Activated CD4-positive, alpha-beta T cell treated with anti-CD3 and anti-CD28 coated beads, Interleukin-2, Interleukin-4, amounts not matched to agents 100 ng/mL and 50 ng/mL, durations not matched to agents 16 hours and 8 hours (primary cell): Measurements from ENCODE around the gene MGAT4B.
A peak's percentile ranks its signal among the peaks of the same experiment; 100 is the strongest.

Experiments used
- DNase-seq: peaks from one replicate; pipeline ENCODE4 v3.0.0-alpha.2; 2020; ENCODE audit warnings: low spot score

The MGAT4B gene

DNA sequence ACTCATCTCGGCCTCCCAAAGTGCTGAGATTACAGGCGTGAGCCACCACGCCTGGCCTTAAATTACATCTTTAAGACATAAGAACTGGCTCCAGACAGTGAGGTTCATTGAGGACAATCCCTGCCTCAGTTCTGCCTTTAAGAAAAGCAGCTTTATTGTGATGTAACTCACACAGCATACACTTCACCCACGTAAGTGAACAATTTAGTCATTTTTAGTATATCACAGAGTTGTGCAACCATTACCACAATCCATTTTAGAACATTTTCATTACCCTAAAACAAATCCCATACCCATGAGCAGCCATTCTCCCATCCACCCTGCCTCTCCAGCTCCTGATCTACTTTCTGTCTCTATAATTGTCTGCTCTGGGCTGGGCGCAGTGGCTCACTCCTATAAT lies 36.9 kb downstream of the MGAT4B start:
- no peak for DNase-seq

DNA sequence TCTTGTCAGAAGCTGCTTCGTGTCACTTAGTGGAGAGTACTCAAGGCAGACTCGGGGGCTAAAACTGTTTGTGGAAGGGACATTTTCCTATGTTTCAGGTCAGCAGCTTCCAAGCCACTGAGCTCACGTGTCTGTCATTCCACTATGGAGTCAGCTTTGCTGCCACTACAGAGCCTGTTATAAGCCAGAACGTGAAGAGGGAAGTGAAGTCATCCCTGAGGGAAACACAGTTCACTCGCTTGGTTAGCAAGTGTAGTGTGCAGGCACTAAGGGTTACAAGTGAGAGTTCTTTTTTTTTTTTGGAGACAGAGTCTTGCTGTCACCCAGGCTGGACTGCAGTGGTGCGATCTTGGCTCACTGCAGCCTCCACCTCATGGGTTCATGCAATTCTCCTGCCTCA lies 37.4 kb downstream of the MGAT4B start:
- DNase-seq = no peak

DNA sequence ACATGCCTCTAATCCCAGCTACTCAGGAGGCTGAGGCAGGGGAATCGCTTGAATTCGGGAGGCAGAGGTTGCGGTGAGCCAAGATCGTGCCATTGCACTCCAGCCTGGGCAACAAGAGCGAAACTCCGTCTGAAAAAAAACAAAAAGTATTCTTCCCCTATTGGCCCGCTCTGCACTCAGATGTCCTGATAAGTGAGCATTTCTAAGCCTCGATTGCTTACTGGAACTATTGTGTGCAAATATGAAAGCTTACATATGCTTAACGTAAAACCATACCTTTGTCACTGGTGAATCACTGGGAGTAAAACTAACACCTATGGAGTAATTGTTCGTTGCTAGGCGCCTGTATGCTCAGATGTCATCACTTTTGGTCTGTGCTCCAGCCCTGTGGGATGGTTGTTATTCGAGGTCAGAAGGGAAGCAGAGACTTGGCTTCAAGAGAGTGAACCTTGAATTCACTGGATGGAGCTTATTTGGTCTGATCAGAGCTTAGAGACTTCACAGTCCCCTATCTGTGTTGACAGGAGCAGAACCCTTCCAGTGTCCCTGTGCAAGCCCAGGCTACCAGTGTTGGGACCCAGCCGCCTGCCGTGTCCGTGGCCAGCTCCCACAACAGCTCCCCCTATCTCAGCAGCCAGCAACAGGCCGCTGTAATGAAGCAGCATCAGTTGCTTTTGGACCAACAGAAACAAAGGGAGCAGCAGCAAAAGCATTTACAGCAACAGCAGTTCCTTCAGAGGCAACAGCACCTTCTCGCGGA lies 38.2 kb downstream of the MGAT4B start:
- DNase-seq = no peak

DNA sequence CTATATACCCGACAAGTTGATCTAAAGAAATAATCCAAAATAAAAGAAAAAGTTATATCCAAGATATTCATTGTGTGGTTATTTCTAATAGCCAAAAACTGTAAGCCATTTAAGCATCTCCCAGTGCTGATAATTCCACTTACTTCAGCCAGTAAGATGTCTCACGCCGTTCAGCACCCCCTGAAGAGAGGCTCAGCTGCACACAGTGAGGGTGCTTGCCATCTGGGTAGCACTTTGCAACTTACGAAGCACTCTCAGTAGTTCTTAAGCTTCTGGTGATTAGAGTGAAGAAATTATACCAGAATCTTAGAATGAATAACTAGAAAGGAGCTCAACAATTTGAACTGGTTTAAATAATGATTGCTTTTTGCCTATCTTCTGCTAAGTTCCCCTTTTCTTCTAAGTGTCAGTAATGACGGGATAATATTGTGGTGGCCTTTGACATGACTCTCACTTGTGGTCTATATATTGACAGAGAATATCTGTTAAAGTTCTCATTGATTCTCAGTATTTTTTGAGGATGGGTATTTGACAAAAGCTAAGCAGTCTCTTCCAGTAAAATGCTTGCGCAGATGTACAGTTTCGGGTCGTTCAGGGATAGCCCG lies 39.1 kb downstream of the MGAT4B start:
- DNase-seq = no peak

DNA sequence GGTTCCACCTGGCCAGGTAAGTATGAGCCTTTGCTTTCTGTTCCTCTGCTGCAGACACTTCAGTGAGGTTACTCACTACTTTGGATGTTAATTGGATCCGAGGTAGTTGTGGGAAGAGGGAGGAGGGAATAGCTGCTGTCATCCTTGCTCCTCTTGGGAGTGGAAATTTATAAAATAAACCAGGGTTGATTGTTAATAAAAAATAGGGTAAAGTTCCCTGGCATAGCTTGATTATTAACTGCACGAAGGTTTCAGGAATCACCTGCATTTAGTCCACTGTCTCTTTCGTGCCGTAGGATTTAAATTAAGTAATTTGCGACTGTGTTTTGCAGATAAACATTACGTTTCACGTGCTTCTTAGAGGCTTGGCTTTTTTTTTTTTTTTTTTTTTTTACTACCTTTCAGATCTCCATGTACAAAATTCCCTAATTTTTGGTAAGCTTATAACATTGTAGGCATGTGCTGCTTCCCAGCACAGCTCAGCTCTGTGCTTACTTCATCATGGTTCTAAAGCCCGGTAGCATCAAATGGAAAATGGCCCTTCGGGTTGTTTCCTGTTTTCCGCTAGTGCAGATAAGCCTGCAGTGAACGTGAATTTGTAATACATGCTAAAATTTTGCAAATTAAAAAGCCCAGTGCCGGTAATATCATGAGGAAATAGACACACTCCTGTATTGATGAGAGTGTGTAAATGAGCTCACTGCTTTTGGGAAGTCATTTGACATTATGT lies 39.8 kb downstream of the MGAT4B start:
- no peak for DNase-seq

DNA sequence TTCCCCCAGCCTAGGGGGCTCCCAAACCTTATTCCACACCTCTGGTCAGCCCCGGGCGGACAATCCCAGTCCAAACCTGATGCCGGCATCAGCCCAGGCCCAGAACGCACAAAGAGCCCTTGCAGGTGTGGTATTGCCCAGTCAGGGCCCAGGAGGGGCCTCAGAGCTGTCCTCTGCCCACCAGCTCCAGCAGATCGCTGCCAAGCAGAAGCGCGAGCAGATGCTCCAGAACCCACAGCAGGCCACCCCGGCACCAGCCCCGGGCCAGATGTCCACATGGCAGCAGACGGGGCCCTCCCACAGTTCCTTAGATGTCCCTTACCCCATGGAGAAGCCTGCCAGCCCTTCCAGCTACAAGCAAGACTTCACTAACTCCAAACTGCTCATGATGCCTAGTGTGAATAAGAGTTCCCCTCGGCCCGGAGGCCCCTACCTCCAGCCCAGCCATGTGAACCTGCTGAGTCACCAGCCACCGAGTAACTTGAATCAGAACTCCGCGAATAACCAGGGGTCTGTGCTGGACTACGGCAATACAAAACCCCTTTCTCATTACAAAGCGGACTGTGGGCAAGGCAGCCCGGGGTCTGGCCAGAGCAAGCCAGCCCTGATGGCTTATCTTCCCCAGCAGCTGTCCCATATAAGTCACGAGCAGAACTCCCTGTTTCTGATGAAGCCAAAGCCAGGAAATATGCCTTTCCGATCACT lies 40.5 kb downstream of the MGAT4B start:
- DNase-seq = no peak

DNA sequence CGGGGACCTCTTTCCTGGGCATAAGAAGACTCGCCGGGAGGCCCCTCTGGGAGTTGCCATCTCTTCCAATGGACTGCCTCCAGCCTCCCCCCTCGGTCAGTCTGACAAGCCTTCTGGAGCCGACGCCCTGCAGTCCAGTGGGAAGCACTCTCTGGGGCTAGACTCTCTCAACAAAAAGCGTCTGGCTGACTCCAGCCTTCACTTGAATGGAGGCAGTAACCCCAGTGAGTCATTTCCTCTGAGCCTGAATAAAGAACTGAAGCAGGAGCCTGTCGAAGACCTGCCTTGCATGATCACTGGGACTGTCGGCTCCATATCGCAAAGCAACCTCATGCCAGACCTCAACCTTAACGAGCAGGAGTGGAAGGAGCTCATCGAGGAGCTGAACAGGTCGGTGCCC lies 41.3 kb downstream of the MGAT4B start:
- DNase-seq = no peak

DNA sequence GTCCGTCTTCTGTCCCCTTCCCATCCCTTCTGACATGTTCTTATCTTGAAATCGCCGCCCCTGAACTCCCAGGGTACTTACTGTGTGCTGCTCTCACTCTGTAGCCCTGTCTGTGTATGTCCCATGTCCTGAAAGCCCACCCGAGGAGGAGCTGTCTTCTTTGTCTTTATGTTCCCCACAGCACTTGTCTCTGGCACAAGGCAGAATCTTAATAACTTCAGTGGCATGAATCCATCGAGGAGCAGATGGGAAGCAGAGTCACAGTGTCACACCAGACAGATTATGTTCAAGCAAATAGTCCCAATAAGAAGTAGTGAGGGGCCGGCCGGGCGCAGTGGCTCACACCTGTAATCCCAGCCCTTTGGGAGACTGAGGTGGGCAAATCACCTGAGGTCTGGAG lies 42.6 kb downstream of the MGAT4B start:
- DNase-seq = no peak

DNA sequence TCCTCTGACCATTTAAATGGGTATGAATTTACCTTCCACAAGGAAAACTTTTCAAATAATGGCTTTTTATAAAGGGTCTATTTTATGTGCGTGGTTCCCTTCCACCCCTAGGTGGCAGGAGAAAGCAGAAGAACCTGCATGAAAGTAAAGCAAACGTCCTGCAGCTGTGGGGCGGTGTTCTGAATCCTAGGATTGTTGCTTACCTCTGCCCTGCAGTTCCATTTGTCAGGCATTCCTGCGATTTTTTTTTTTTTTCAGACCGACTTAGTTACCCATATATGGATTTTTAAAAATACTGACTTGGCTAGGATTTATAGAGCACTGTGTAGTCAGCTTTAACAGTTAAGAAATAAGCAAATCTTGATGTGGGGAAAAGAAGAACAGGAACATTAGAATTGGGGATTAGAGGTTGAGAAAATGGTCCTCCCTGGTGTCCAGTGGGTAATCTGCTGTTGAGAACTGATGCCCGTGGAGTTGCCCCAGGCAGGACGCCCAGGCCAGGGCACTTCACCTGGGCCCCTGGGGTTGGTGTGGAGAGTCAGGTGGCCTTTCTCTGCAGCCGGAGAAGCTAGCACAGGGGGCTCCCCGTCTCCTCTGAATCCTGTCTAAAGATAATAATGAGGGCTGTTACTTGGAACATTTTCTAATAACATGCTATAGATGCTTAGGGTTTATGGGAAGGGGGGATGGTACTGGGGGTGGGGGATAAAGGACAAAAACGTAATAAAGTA lies 43.3 kb downstream of the MGAT4B start:
- DNase-seq = peak; percentile 52

DNA sequence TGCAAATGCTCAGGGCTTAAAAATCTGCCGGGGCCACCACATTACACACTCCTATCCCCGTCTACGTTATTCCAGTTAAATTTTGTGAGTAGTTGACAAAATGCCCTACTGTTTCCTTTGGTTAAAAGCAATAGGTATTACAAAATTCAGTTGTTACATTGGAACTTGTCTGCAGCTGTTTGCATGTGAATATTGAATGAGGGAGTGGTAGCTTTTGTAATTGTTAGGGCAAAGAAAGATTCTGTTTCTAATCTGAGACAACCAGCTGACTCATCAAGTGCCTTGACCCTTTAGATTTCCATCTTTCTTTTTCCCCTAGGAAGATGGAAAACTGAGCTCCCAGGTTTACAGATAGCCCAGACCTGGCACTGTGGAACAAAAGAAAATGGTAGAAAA lies 43.9 kb downstream of the MGAT4B start:
- no peak for DNase-seq

DNA sequence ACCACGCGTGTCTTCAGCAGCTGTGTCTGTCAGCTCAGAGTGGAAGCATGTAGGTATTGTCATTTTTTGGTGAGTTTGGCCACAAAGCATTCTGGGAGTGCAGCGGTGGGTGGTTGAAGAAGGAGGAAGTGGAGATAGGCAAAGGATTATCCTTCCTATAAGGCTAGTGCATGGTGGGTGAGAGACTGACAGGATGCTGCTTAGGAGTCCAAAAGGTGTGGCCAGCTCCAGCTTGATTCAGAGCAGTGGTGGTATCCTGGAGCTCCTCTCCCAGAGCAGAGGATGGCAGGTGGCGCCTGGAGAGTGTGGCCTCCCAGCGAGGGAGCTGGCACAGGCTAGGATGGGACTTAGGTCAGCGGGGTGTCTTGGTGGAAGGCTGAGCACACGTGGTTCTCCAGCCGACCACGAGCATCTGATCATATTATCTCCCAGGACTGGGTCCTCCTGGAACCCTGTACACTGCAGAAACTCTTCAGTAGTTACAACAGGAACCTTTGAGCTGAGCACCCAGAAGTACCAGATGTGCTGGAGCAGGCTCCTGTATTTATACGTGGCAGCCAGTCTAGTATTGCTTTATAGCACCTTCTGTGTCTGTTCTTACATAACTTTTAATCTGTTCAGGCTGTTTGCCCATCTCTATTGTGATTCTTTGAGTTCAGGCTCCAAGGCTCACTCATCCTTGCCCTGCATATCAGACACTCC lies 44.4 kb downstream of the MGAT4B start:
- DNase-seq = peak; percentile 11

DNA sequence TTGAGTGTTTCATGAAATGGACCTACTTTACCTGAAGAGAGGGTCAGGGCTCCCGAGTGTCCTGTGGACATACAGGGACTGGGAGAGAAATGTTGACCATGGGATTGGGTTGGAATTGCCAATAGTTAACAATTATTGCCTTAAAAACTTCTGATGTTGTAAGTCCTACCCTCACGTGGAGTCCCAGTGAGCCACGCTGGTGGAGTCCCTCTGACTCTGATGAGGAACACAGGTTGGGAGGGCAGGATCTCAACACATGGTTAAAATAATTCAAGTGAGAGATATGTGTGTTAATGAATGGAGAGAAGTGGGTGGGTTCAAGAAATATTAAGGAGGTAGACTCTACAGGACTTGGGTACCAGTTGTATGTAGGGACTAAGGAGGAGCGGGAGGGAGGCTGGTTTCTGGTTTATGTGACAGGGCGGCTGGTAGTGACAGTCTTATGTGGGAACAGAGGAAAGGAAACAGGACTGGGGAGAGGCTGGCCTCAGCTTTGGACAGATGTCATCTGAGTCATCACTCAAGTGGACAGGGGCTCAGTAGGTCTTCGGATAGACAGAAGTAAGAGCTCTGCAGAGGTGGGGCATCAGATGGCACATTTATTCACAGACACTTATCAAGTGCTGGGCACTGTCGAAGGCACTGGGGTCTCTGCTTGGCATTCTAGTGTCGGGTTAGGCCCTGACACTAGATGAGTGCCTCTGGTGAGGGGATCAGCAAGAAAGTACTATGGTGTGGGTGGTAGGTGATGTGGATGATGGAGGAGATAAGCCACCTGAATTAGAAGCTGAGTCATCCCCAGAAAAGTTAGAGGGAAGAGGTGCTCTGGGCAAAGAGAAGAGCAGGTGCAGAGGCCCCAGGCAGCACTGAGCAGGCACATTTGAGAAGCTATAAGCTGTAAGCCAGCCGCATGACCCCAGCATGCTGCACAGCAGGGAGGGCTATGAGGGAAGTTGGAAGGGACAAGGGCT lies 46.8 kb downstream of the MGAT4B start:
- DNase-seq = peak; percentile 39

DNA sequence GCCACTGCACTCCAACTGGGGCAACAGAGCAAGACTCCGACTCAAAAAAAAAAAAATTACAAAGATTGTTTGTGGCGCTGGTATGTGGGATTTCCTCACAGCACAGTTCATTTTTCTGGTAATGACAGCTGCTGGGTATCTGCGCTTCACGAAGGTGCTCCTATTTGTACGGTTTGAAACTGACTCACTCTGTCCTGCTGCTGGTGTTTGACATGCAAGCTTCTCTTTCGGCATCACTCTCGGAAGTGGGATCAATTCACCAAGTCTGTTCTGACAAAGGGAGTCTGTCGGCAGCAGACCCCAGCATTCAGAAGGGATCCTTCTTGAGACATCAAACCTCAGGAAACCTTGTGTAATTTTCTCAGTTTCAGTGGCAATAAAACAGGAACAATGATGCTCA lies 47.7 kb downstream of the MGAT4B start:
- DNase-seq = no peak

DNA sequence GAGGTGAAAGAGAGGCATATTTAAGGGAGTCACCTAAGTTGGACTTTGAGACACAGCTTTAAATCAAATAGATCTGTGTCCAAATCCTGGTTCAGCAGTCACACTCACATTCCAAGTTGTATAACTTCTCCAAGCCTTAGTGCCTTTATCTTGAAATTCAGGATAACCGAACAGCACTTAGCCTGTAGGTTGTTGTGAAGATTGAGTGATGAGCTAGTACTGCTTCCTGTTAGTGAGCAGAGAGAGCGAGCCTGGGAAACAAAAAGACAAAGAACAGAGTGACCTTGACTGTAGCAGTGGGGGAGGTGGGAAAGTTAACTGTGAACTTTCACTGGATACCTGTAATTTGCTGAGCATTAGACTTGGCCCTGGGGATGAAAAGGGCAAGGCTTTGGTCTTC lies 51.6 kb downstream of the MGAT4B start:
- DNase-seq = no peak

DNA sequence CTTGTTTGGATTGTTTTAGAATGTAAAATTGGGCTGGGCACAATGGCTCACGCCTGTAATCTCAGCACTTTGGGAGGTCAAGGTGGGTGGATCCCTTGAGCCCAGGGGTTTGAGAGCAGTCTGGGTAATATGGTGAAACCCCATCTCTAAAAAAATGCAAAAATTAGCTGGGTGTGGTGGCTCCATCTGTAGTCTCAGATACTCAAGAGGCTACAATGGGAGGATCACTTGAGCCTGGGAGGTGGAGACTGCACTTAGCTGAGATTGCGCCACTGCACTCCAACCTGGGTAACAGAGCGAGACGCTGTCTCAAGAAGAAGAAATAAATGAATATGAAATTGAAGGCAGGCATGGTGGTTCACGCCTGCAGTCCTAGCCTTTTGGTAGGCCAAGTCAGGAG lies 52.7 kb downstream of the MGAT4B start:
- no peak for DNase-seq

DNA sequence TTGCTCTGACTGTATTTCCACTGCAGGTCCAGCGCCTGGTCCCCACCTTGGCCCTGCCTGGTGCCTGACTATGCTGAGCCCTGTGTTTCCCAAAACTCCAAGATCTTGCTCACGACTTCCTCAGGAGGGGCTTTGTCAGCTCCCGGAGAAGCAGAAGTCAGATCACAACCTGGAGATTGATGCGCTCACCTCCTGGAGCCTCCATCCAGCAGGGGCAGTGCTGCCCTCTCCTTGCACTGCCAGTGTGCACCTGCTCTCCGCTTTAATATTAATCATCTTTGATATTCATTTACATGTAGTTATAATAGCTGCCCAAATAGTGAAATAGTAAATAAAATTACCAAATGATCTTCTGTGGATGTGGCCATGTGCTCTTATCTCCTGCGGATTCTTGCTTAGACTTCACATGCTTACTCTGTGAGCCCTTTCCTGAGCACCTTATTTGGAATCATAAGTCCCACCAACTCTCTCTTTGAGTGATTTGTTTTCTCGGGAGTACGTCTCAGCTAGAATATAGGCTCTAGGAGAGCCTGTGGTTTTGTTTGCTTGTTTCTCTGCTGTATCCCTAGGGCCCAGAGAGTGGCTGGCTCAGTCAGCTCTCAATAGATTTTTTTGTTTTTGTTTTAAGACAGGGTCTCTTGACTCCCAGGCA lies 56.7 kb downstream of the MGAT4B start:
- no peak for DNase-seq

DNA sequence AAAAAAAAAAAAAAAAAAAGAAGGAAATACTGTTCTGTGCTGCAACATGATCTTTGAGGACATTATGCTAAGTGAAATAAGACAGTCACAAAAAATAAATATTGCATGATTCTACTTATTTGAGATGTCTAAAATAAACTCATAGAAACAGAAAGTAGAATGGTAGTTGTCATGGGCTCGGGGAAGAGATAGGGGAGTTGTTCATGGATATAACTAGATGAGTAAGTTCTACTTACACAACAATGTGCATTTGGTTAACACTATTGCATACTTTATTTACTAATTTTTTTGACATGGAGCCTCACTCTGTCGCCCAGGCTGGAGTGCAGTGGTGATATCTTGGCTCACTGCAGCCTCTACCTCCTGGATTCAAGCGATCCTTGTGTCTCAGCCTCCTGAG lies 58.9 kb downstream of the MGAT4B start:
- DNase-seq = no peak
